Left renal cortex interstitium (tissue), 4 donors: ENCODE measurements around the gene PPDPF. TPM values are rescaled to one million over a fixed set of nuclear protein-coding genes. Genes with fewer than 3 reads are reported as not detected.
"Not testable (repeated sequence)": the region's sequence is repeated elsewhere in the genome, so short reads cannot be mapped to it uniquely, and the experiment has no call there.

Source experiments
- DNase-seq, 4 donors: peaks; one replicate each; pipeline ENCODE4 v3.0.0-alpha.2; 2013; ENCODE audit warnings: low read depth in 4 of 4, low spot score in 2 of 4, missing footprints in 1 of 4
- polyA plus RNA-seq, 4 donors: library from polyadenylated mRNA; unstranded; fragments of 120-200 nt; gene quantifications; one replicate each; pipeline ENCODE4 v1.2.1, GENCODE V29; 2013; ENCODE audit not compliant: insufficient read length in 4 of 4

The PPDPF gene
- polyA plus RNA-seq, 4 donors: 118 to 425 (median 326) TPM

DNA sequence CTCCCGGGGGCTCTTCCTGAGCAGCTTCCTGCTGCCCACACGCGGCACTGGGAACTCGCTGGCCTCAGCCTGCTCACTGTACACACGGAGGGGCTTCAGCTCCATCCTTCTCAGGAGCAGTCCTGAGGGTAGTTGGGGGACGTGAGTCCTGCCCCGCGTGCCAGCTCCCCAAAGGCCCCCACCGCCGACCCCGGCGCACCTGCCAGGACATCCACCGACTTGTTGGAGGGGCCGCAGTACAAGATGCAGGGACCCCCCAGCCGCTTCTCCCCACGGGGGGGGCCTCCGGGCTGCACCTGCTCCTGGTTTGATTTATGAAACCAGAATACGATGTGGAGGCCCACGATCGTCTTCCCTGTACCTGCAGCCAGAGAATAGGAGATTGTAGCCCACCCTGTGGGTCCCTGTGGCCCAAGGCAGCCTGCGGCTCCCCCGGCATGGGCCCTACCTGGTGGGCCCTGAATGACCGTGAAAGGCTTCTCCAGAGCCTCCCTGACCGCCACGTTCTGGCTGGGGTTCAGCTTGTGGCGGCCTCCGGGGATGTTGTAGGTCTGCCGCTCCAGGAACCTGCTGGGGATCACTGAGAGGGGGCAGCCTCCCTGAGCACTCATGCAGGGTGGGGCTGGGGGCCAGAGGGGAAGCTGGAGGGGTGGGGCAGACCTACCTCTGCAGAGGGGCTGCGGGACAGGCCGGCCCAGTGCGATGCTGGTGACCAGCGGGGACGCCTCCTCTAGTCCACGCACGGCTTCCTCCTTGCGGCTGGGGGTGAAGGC is 41.2 kb downstream of the PPDPF start:
- no peak for DNase-seq

DNA sequence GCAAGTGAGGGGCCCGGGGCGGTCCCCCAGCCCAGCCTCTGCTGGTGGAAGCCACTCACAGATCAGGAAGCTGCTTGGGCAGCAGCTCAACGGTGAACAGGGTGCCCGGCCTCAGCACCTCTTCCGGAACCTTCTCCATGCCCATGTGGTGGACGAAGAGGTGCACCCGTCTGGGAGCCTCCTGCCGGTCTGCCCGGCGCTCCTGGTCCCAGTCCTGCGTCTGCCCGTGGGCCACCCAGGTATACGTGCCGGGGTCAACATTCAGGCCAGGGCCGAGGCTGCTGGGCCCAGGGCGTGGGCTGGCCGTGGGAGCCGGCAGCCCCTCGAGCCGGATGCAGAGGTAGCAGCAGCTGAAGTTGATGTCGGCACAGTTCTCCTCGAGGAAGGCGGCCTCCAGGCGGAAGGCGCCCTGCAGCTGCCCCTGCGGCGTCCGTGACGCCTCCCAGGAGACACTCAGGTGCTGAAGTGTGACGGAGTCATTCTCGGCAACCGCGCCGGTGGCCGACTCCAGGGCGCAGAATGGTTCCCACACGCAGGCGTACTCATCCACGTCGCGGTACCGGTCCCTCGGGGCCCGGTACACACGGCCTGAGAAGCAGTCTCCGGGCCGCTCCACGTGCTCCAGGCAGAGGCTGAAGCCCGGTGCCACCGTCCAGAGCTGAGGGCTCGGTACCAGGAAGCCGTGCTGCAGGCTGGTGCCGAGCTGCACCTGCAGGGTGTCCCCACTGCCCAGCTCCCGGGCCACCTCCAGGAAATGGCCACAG is 42.1 kb downstream of the PPDPF start:
- no peak for DNase-seq

DNA sequence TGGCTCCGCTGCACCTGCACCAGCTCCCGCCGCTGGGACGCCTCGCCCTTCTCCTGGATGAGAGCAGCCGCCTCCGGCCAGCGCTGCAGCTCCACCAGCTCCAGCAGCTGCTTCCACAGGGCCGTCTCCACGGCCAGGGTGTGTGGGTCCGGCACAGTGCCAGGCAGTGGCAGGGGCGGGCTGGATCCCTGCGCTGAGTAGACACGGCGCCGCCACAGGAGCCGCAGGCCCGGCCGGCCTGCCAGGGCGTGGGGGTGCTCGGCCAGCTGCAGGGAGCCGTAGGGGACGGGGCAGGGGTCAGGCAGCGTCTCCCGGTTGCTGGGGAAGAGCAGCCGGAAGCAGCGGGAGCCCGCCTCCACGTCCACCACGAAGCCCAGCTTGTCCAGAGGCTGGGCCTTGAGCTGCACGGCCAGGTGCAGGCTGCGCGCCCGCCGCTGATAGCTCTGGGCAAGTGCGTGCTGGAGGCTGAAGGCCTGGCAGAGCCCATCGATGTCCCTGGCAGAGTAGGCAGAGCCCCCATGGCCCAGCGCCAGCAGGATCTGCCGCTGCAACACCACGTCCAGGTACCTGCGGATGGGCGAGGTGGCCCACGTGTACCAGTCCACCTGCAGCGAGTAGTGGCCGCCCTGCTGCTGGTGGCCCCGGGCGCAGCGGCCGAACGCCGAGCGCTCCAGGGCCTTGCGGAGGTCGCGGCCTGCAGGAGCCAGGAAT is 42.8 kb downstream of the PPDPF start:
- DNase-seq: no peak

DNA sequence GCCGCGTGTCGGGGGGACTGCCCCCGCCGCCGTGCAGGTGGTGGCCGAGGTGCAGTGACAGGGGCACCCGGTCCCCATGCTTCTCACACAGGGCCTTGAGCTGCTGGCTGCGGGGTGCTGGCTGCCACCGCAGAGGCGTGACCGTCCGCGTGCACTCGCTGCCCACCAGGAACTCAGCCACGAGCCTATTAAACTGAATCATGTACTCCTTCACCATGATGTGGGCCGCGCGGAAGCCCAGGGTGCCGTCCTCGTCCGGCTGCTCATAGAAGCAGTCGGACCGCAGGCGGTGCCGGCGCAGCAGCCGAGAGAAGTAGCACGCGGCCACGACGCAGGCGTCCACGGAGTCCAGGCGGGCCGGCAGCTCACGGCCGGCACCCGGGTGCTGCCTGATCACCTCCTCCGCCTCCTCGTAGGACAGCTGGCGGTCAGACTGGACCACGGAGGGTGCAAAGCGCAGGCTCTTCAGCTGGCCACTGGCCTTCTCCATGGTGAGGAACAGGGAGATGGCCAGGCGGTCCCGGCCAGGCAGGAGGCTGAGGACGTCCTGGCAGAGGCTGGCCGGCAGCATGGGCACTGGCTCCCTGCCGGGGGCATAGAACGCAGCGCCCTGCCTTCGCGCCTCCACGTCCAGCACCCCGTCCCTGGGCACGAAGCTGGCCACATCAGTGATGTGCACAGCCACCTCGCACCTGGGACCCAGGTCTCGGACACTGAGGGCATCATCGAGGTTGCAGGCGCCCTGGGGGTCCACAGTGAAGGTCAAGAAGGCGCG is 43.7 kb downstream of the PPDPF start:
- no peak for DNase-seq

DNA sequence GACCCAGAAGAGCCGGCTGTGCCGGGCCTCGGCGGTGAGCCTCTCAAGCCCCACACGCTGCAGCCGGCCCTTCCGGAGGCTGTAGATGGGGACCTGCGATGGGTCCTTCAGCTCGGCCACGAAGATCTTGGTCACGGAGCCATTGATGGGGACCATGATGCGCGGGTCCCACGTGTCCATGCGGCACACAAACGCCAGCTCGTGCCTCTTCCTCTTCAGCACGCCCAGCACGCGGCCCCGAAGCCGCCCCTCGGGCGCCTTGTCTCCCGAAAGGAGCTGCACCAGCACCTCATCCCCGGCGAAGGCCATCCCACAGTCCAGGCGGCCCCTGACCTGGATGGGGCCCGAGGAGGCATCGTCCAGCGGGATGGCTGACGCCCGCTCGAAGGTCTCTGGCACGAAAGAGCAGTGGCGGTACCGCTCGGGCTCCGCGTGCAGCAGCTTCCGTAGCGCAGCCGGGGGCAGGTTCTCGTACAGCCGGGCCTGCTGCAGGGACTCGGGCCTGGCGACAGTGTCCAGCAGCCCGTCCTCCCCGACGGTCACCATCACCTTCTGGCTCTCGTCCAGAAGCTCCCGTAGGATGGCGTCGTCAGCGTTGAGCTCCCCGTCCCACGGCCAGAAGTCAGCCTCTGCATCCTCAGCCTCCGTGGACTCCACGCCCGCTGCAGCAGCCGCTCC is 44.6 kb downstream of the PPDPF start:
- no peak for DNase-seq

DNA sequence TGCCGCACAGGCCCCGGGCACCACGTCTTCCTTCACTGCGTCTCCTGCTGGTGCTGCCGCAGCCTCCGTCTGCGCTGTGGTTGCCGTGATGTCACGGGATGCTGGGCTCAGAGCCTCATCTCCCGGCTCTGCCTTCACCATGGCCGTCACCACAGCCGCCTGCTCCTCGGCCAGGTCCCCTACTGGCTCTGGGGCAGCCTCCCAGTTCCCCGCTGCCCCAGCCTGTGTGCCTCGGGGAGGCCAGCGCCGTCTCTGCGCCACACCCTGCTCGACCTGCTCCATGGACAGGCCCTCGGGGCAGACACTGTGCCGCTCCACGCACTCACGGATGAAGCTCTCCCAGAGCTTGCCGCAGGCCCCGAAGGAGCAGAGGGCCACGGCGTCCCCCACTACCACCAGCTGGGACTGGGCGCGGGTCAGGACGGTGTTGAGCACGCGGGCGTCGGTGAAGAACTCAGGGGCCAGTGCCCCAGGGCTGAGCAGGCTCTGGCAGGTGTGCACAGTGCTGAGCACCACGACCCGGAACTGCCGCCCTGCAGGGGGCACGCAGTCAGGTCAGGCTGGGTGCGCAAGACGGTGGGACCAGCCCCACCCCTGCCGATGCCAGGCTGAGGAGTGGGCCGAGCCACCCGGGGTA is 45.3 kb downstream of the PPDPF start:
- DNase-seq: no peak

DNA sequence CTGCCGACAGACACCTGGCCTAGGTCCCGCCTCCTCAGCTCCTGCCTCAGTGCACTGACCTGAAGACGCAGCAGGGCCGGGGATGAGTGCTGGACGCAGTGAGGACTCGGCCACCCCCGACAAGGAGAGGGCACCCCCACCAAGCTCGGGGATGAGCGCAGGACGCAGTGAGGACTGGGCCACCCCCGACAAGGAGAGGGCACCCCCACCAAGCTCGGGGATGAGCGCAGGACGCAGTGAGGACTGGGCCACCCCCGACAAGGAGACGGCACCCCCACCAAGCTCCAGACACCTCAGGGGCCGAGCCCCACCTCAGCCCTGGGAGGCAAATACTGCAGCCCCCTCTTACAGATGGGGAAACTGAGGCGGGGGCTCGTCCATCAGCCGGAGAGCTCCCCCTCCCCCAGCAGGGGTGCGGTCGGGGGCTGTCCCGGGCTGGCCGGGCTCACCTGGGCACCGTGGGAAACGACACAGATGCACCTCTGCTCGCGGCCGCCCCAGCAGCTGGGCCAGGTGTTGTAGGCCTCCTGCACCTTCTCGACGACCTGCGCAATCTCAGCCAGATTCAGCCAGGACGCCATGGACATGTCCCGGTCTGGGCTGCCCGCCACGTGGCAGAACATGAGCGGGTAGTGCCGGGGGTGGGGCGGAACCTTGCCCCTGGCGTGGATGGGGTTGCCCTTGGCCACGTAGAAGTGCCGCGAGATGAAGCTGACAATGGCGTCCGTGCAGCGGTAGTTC is 46.0 kb downstream of the PPDPF start:
- DNase-seq: no peak

DNA sequence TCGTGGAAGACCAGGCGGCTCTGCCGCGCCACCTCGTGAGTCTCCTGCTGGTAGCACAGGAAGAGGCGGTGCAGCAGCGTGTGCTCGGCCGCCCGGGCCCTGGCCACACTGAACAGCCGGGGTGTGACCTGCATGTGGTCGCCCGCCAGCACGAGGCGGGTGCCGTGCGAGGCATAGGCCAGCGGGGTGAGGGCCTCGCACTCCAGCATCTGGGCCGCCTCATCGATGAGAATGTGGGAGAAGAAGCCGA is 46.5 kb downstream of the PPDPF start:
- no peak for DNase-seq

DNA sequence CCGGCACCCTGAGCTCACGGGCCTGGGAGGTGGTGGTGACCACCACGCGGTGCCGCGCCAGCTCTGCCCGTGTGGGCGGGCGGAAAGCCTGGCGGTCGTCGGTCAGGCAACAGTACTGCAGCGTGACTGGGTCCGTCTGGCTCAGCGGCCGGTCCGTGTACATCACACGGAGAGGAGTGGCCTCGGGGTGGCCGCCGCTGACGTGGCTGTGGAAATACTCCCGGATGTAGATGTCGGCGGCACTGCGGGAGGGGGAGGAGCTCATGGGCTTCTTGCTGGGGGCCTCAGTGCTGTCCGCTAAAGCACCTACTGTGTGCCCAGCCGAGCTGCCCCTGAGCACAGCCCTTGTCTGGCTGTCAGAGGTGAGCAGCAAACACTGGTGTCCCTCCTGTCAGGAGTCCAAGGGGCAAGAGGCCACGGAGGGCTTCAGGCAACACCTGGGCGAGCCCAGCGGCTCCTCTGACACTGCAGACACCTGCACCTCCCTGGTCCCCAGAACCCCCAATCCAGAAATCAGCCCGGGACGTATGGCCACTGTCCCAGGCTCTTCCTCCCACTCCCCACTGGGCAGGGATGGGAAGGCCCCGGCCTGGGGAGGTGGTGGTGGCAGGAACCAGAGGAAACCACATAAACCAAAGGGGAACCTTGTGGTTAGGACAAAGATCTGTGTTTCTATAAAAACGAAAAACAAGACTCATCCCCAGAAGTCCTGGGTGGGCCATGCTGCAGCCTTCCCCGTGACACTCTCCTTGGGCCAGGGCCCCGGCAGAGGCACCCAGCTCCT is 47.0 kb downstream of the PPDPF start:
- no peak for DNase-seq

DNA sequence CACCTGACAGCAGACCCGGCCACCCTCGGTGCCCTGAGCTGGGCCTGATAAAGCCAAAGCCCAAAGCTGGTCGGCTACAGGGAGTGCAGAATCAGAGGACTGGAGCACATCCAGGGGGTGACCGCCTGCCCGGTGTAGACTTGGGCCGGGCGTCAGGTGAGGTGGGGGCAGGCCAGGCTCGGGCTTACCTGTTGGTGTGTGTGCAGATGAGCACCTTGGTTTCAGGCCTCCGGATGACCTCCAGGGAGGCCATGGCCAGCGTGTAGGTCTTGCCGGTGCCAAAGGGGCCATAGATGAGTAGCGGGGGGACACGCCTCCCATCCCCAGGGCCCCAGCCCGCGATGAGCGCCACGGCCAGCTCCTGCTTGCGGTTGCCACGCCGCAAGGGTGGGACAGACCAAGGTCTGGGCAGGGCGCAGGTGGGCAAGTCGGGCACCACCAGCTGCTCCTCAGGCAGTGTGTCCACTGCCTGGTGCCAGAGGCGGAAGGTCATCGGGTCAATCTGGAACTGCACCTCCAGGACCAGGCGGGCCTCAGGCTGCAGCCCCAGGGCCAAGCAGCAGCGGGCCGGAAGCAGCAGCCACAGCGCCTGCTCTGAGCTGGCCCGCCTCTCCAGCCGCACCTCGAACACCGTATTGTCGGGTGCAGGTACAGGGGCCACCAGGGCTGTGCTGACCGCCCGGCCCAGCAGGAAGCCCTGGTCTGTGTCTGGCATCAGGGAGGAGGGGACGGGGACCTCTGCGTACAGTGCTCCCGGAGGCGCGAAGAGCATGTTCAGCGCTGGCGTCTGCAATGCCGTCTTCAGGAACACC is 47.8 kb downstream of the PPDPF start:
- no peak for DNase-seq

DNA sequence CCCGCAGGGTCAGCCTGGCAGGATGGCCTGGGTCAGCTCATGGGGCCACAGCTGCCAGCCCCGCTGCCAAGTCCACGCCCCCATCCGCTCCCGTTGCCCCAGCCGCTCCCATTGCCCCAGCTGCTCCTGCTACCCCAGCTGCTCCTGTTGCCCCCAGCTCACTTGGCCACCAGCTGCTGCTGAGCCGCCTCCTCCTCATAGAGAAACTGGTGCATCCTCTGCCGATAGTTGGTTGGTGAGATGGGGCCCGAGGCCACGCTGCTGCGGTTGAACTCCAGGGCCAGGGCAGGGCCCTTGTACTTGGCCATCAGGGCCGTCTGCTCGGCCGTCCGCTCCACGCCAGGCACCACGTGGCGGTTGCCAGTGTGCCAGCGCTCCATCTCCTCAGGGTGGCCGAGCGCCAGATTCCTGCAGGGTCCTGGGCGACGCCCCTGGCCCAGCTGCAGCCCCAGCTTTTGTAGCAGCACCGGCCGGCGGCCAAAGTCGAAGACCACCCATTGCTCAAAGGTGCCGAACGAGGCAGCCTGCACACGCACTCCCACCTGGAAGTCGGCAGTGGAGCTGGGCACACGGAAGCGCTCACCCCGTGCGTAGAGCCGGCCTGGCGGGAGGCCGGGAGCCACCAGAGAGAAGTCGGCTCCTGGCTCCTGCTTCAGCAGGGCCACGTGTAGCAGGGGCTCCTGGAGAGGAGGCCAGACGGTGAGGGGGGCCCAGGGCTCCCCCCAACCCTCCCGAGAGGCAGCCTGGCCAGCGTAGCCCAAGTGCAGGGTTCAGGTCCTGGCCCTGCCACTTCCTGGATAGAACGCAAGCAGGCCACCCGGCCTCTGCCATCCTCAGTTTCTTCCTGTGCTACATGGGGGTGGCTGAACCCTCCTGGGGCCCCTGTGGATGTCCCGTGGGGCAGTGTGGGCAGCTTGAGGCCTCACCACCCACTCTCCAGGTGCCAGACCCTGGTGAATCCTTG is 48.7 kb downstream of the PPDPF start:
- DNase-seq: no peak

DNA sequence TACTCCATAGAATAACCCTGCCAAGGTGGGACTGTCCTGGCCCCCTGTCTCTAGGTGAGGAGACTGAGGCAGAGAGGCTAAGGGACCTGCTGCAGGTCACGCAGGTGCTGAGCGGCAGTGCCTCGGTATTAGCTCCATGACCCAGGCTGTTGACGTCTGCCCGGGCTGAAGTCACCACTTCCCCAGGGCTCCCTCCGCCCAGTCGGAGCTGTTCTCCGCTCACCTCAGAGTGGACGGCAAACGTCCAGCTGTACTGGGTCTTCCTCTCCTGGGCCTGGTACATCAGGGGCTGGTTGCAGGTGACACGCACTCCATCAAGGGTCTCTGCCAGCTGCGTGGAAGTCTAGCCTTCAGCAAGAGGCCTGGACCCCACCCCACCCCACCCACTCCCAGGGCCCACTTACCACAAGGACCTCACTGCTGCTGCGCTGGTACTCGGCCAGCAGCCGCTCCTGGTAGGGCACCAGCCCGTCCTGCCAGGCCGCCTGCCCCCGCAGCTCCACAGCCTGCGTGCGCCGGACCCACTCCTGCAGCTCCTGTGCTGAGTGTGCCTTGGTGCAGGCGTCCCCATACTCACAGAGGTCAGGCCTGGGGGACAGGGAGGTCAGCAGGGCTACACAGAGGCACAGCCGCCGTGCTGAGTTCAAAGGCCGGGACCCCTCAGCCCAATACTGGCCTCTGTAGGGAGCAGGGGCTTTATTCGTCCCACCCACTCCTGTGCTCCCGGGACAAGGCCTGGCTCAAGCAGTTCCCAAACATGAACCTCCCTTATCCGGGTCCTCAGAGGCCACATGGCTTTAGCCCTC is 49.9 kb downstream of the PPDPF start:
- DNase-seq: no peak

DNA sequence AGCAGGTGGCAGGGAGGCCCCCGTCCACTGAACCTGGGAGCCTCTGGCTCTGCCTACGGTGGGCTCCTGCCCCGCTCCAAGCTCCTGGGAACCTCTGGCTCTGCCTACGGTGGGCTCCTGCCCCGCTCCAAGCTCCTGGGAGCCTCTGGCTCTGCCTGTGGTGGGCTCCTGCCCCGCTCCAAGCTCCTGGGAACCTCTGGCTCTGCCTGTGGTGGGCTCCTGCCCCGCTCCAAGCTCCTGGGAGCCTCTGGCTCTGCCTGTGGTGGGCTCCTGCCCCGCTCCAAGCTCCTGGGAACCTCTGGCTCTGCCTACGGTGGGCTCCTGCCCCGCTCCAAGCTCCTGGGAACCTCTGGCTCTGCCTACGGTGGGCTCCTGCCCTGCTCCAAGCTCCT is 50.5 kb downstream of the PPDPF start:
- not testable (repeated sequence) for DNase-seq
